Hematopoietic multipotent progenitor cell treated with erythropoietin and hydrocortisone succinate and interleukin-3 and kit ligand, for 8 days (in vitro differentiated cells): ENCODE data around the gene PXDN.
"Not testable (repeated sequence)": the region's sequence is repeated elsewhere in the genome, so short reads cannot be mapped to it uniquely, and the experiment has no call there.

Experiments
- DNase-seq: peaks from one replicate; pipeline ENCODE4 v3.0.0-alpha.2; 2015

The PXDN gene

GRCh38 chr2:1697601-1698000 lies 46.7 kb downstream of the PXDN start:
- DNase-seq = no peak

GRCh38 chr2:1696472-1696871 lies 47.8 kb downstream of the PXDN start:
- no peak for DNase-seq

GRCh38 chr2:1694371-1695271 lies 49.7 kb downstream of the PXDN start:
- no peak for DNase-seq

- no peak for DNase-seq
These were observed 50.6 kb downstream of the PXDN start for GRCh38 chr2:1693723-1694122.

- DNase-seq = no peak
These were observed 52.0 kb downstream of the PXDN start for GRCh38 chr2:1692342-1692741.

- no peak for DNase-seq
These were observed 52.9 kb downstream of the PXDN start for GRCh38 chr2:1691366-1691765.

GRCh38 chr2:1690056-1690775 lies 54.1 kb downstream of the PXDN start:
- DNase-seq = no peak

GRCh38 chr2:1688859-1689258 lies 55.5 kb downstream of the PXDN start:
- no peak for DNase-seq

- DNase-seq = no peak
These were observed 56.2 kb downstream of the PXDN start for GRCh38 chr2:1688161-1688560.

- no peak for DNase-seq
These were observed 57.1 kb downstream of the PXDN start for GRCh38 chr2:1687254-1687653.

GRCh38 chr2:1686784-1687105 lies 57.6 kb downstream of the PXDN start:
- no peak for DNase-seq

GRCh38 chr2:1685957-1686783 lies 58.1 kb downstream of the PXDN start:
- no peak for DNase-seq

GRCh38 chr2:1685078-1685956 lies 59.0 kb downstream of the PXDN start:
- DNase-seq = no peak

- DNase-seq = no peak
These were observed 61.0 kb downstream of the PXDN start for GRCh38 chr2:1683297-1683696.

- no peak for DNase-seq
These were observed 62.2 kb downstream of the PXDN start for GRCh38 chr2:1682181-1682440.

- no peak for DNase-seq
These were observed 62.8 kb downstream of the PXDN start for GRCh38 chr2:1681323-1682180.

GRCh38 chr2:1681017-1681318 lies 63.3 kb downstream of the PXDN start:
- no peak for DNase-seq

GRCh38 chr2:1680222-1681016 lies 63.9 kb downstream of the PXDN start:
- no peak for DNase-seq

- DNase-seq = not testable (repeated sequence)
These were observed 64.8 kb downstream of the PXDN start for GRCh38 chr2:1679488-1680039.

GRCh38 chr2:1679065-1679464 lies 65.2 kb downstream of the PXDN start:
- not testable (repeated sequence) for DNase-seq

- DNase-seq = no peak
These were observed 65.7 kb downstream of the PXDN start for GRCh38 chr2:1678609-1679008.
